ENCODE results near the gene LGR4. TPM values are rescaled to one million over a fixed set of nuclear protein-coding genes. Genes with fewer than 3 reads are reported as not detected.

LGR4 gene
- total RNA-seq, 1 experiment from 2014 or later, result 7.1 TPM

DNA sequence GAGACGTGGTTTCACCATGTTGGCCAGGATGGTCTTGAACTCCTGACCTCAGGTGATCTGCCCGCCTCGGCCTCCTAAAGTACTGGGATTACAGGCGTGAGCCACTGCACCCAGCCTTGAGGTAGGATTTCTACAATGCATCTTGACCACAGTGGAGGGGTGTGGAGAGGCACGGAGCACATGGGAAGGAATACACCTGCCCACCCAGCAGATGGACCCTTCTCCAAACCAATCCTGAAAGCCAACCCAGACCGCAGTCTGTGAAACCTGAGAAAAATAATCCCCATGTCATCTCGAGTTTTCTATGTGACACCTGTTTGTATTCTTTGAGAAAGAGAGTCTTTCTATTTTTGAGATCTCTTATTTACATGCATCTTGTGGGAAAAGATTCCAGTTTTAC is 32.5 kb downstream of the LGR4 start:
- TF ChIP-seq, protein P1, sequence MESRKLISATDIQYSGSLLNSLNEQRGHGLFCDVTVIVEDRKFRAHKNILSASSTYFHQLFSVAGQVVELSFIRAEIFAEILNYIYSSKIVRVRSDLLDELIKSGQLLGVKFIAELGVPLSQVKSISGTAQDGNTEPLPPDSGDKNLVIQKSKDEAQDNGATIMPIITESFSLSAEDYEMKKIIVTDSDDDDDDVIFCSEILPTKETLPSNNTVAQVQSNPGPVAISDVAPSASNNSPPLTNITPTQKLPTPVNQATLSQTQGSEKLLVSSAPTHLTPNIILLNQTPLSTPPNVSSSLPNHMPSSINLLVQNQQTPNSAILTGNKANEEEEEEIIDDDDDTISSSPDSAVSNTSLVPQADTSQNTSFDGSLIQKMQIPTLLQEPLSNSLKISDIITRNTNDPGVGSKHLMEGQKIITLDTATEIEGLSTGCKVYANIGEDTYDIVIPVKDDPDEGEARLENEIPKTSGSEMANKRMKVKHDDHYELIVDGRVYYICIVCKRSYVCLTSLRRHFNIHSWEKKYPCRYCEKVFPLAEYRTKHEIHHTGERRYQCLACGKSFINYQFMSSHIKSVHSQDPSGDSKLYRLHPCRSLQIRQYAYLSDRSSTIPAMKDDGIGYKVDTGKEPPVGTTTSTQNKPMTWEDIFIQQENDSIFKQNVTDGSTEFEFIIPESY (IDR thresholded peaks at IDR 0.05; ENCODE audit: extremely low read depth, insufficient replicate concordance, low read length), result no peak
- TF ChIP-seq YY1 (IDR thresholded peaks at IDR 0.05; ENCODE audit: extremely low read depth, insufficient replicate concordance, low read depth, low read length) (no peak), ZNF274 (IDR thresholded peaks at IDR 0.05; ENCODE audit: low read depth, low read length) (no peak), SRF (IDR thresholded peaks at IDR 0.05; ENCODE audit: low read depth) (no peak), ZFX (IDR thresholded peaks at IDR 0.05) (no peak), FOSL1 (IDR thresholded peaks at IDR 0.05; ENCODE audit: low read depth) (no peak)
- Histone ChIP-seq H3K27ac (ENCODE audit: low read depth, low read length) (no peak overlapping the region), H4K20me1 (ENCODE audit: insufficient read depth) (no peaks in the 10 kb centered on the region), H3K36me3 (ENCODE audit: control insufficient read depth in 1 of 2, insufficient read depth in 2 of 2, low read length in 2 of 2) (no peaks in the 10 kb centered on the region), H3K9me3 (ENCODE audit: control insufficient read depth in 1 of 2, insufficient read depth in 1 of 2, low read depth in 1 of 2, low read length in 2 of 2) (no peaks in the 10 kb centered on the region), H3K9me2 (ENCODE audit: insufficient read depth) (no peaks in the 10 kb centered on the region), H3K4me1 (ENCODE audit: control insufficient read depth in 1 of 2, insufficient read depth in 2 of 2, low read length in 2 of 2) (no peaks in the 10 kb centered on the region), H3K9ac (ENCODE audit: low read length) (no peak overlapping the region), H3K79me2 (ENCODE audit: insufficient read depth, low read length) (no peaks in the 10 kb centered on the region), H3K4me2 (ENCODE audit: low read length) (no peak overlapping the region), H3K4me3 (replicated peaks in 1 of 2; ENCODE audit: low read depth in 1 of 2, low read length in 2 of 2) (no peak overlapping the region), H2AFZ (ENCODE audit: low read depth, low read length, poor library complexity, severe bottlenecking) (no peak overlapping the region), H3K27me3 (ENCODE audit: insufficient read depth, low read length) (no peaks in the 10 kb centered on the region)
- BruUV-seq (replicated peaks), result no TSS peak
- ChIA-PET RAD21 (ENCODE audit: low non-redundant PET in 1 of 2, low total read pairs in 2 of 2, uncharacterized antibody in 2 of 2, unreplicated experiment in 2 of 2) (no interaction called here), POLR2A (no interaction called here), CTCF (no interaction called here)
- ATAC-seq, result no peak
- intact Hi-C loops (cut with micrococcal nuclease), result no loop called here
- DNase-seq (ENCODE audit: low read depth, low spot score), result no peak

DNA sequence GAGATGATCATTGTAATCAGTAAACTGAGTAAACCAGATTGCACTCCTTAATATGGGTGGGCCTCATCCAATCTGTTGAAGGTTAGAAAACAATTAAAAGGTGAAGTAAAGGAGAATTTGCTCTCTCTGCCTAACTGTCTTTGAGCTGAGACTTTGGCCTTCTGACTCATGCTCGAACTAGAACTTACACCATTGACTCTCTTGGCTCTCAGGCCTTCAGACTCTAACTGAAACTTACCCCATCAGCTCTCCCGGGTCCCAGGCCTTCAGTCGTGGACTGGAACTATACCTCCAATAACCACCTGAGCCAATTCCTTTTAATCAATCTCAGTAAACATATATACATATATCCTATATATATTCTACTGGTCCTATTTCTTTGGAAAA is 34.0 kb downstream of the LGR4 start:
- Histone ChIP-seq H3K79me2 (ENCODE audit: insufficient read depth, low read length) (no peaks in the 10 kb centered on the region), H3K9me3 (ENCODE audit: control insufficient read depth in 1 of 2, insufficient read depth in 1 of 2, low read depth in 1 of 2, low read length in 2 of 2) (no peaks in the 10 kb centered on the region), H3K27ac (ENCODE audit: low read depth, low read length) (no peak overlapping the region), H3K27me3 (ENCODE audit: insufficient read depth, low read length) (no peaks in the 10 kb centered on the region), H3K4me1 (ENCODE audit: control insufficient read depth in 1 of 2, insufficient read depth in 2 of 2, low read length in 2 of 2) (no peaks in the 10 kb centered on the region), H3K4me2 (ENCODE audit: low read length) (no peak overlapping the region), H4K20me1 (ENCODE audit: insufficient read depth) (no peaks in the 10 kb centered on the region), H3K36me3 (ENCODE audit: control insufficient read depth in 1 of 2, insufficient read depth in 2 of 2, low read length in 2 of 2) (no peaks in the 10 kb centered on the region), H3K9ac (ENCODE audit: low read length) (no peak overlapping the region), H2AFZ (ENCODE audit: low read depth, low read length, poor library complexity, severe bottlenecking) (no peak overlapping the region), H3K4me3 (replicated peaks in 1 of 2; ENCODE audit: low read depth in 1 of 2, low read length in 2 of 2) (no peak overlapping the region), H3K9me2 (ENCODE audit: insufficient read depth) (no peaks in the 10 kb centered on the region)
- POLR2A ChIA-PET, result no interaction called here
- BruUV-seq (replicated peaks), result no TSS peak
- CTCF ChIA-PET, result no interaction called here
- DNase-seq (ENCODE audit: low read depth, low spot score) (no peak), ATAC-seq (no peak)
- intact Hi-C loops (cut with micrococcal nuclease), result no loop called here
- TF ChIP-seq POLR2AphosphoS5 (IDR thresholded peaks at IDR 0.05; ENCODE audit: low read depth, low read length) (no peak), CEBPB (IDR thresholded peaks at IDR 0.05; ENCODE audit: low read depth) (no peak), ZNF274 (IDR thresholded peaks at IDR 0.05; ENCODE audit: low read depth, low read length) (no peak), RAD21 (IDR thresholded peaks at IDR 0.05; ENCODE audit: low read depth) (no peak), ELF1 (IDR thresholded peaks at IDR 0.05; ENCODE audit: borderline replicate concordance, low read depth) (no peak), JUND (IDR thresholded peaks at IDR 0.05) (no peak), YY1 (IDR thresholded peaks at IDR 0.05; ENCODE audit: extremely low read depth, insufficient replicate concordance, low read depth, low read length) (no peak), SRF (IDR thresholded peaks at IDR 0.05; ENCODE audit: low read depth) (no peak), POLR2A (IDR thresholded peaks at IDR 0.05; ENCODE audit: borderline replicate concordance, extremely low read depth, insufficient read depth, insufficient read length) (no peak), TCF7L2 (IDR thresholded peaks at IDR 0.05; ENCODE audit: borderline replicate concordance, extremely low read depth, insufficient read depth, insufficient read length) (no peak), ZFX (IDR thresholded peaks at IDR 0.05) (no peak)
- TF ChIP-seq, protein P1 (IDR thresholded peaks at IDR 0.05; ENCODE audit: extremely low read depth, insufficient replicate concordance, low read length), result no peak
- RAD21 ChIA-PET (ENCODE audit: low non-redundant PET in 1 of 2, low total read pairs in 2 of 2, uncharacterized antibody in 2 of 2, unreplicated experiment in 2 of 2), result no interaction called here
